GM19468 (cell line): ENCODE measurements around the gene HMCES.
A peak's percentile ranks its signal among the peaks of the same experiment; 100 is the strongest.

Source experiments
- ATAC-seq: cut with Tn5 transposase; IDR thresholded peaks from one replicate; pipeline ENCODE4 v1.9.1; 2021; ENCODE audit warnings: mild to moderate bottlenecking, moderate library complexity, moderate number of reproducible peaks; ENCODE audit not compliant: unreplicated experiment; ENCODE audit errors: extremely low read depth

Gene HMCES, protein sequence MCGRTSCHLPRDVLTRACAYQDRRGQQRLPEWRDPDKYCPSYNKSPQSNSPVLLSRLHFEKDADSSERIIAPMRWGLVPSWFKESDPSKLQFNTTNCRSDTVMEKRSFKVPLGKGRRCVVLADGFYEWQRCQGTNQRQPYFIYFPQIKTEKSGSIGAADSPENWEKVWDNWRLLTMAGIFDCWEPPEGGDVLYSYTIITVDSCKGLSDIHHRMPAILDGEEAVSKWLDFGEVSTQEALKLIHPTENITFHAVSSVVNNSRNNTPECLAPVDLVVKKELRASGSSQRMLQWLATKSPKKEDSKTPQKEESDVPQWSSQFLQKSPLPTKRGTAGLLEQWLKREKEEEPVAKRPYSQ

DNA sequence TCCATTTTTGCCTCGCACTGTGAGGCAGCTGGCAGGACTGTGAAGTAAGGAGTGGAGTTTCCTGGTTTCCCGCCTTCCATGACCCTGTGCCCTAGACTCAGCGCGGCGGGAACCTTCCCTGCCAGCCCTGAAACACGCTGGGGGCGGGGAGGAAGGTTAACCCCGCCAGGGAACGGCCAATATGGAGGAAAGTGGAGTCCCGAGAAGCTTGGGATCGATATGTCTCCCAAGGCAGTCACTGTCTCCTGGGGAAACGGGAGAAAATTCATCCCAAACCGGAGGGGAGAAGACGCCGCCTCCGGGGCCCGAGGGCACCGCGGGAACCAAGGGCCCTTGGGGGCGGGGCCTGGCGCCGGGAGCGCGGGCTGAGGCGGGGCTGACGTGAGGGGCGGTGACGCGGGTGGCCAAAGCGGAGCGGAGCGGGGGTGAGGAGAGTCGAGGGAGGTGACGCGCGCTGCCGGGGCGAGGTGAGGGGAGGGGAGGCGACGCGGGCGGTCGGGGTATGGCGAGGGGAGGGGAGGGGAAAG is at the start of gene HMCES:
TSS of gene HMCES (plus strand) at position 432 of the 527 bp plus-strand sequence. CDS start 863 bp downstream, outside the sequence.
- no peak for ATAC-seq

DNA sequence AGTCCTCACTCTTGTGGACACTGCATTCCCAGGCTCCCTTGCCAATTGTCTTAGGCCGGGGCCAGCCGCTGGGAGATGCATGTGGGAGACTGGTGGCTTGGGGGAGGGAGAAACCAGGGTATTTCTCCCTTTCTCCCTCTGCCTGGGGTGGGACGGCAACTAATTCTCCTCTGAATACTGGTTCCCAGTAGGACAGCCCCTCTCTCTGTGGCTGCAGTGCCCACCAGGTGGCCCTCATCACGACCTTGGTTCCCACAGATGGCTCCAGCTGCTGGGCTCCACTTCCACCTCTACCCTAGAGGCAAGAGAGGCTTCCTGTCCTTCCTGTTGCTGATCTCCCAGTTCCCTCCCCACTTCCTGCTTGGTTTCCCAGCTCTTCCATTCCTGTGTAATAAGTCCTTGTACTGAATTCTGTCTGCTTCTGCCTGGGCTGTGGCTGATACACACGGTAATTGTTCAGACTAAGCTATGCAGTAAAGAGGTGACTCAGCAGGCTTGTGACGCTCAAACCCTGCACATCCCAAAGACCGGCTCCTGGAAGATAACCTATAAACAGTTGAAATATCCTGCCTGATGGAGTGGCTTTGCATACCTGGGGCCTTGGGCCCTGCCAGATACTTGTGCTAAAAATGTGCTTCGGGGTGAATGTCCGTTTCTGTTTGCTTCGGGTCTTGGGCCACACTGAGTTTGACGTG is 49.6 kb upstream of the HMCES start:
- ATAC-seq: no peak

DNA sequence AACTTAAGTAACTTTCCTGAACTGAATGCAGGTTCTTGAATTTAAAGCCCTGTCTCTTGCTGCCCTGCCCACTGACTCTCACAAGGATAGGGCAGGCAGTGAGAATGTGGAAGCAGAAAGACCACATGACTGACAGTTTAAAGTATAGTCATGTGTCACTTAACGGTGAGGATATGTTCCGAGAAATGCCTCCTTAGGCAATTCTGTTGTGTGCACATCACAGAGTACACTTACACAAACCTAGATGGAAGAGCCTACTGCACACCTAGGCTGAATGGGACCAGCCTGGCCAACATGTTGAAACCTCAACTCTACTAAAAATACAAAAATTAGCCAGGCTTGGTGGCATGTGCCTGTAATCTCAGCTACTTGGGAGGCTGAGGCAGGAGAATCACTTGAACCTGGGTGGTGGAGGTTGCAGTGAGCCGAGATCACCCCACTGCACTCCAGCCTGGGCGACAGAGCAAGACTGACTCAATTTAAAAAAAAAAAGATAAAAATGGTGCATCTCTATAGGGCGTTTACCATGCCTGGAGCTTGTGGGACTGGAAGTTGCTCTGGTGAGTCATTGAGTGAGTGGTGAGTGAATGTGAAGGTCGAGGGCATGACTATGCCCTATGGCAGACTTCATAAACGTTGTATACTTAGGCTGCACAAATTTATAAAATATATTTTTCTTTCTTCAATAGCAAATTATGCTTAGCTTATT is 48.2 kb upstream of the HMCES start:
- ATAC-seq: no peak

DNA sequence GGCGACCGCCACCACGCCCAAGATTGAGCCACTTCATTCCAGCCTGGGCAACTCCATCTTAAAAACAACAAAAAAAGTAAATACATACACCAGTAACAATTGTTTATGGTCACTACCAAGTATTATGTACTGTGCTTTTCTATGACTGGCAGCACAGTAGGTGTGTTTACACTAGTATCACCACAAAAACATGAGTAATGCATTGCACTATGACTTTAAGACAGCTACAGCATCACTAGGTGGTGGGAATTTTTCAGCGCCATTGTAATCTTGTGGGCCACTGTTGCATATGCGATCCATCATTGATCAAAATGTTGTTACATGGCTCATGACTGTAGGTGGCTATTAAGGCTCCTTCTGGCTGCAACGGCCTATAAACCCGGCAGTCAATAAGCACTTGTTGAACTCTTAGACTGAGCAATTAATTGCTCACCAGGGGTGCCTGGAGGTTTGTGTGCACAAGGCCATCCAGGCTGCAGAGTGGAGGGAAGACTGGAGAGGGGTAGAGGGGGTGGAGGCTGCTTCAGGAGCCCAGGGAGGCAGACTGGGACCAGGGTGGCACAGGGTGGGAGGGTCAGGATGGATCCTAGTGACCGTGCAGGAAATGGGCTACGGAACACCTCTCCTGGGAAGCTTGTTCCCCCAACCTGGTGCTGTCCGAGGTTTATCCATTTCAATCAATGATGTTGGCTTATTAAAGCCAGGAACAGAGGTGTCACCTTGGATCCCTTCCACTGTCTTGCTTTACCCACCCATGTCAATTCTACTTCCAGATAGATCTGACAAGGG is 47.1 kb upstream of the HMCES start:
- ATAC-seq: no peak

DNA sequence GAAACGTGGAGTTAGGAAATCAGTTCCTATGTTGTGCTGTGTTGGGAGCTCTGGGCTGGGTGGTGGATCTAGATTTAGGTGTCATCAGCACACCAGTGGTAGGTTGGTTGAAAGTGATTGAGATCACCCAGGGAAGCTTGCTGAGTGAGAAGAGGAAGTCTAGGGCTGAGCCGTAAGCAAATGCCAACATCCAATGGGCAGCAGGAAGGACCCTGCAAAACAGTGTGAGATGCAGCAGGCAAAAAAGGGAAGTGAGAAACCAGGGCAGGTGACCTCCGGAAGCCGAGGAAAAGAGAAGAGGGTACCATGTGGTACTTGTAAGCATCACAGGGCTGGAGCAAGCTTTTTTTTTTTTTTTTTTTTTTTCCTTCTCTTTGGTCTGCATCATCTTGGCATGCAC is 45.1 kb upstream of the HMCES start:
- ATAC-seq: peak; percentile 92

DNA sequence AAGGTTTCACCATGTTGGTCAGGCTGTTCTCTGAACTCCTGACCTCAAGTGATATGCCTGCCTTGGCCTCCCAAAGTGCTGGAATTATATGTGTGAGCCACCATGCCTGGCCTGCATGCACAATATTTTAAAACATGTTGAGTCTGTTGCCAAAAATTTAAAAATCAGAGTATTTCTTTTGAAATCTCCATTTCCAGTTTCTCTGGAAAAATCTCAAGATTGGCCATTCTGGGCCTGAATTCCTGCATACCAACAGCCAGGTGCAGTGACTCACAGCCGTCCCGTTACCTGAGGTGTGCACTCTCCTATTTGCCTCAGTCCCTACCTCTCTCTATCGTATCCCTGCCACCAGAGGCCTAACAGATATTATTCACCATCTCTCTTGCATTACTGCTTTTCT is 44.2 kb upstream of the HMCES start:
- ATAC-seq: no peak

DNA sequence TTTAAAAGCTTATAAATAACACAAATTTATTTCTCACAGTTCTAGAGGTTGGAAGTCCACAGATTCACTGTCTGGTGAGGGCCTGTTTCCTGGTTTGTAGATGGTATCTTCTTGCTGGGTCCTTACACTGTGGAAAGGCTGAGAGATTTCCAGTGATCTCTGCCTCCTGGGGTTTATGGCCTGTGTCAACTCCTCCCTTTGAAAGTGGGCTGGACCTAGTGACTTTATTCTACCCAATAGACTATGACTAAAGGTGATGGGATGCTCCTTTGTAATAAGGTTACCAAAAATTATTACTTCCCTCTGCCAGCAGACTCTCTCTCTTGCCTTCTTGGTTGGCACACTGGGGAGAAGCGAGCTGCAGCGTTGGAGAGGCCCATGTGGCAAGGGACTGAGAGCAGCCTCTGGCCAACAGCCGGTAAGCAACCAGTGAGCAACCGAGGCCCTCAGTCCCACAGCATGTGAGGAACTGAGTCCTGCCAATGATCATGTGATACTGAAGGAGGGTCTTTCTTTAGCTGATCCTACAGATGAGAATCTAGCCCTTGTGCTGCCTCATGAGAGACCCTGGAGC is 43.2 kb upstream of the HMCES start:
- ATAC-seq: no peak

DNA sequence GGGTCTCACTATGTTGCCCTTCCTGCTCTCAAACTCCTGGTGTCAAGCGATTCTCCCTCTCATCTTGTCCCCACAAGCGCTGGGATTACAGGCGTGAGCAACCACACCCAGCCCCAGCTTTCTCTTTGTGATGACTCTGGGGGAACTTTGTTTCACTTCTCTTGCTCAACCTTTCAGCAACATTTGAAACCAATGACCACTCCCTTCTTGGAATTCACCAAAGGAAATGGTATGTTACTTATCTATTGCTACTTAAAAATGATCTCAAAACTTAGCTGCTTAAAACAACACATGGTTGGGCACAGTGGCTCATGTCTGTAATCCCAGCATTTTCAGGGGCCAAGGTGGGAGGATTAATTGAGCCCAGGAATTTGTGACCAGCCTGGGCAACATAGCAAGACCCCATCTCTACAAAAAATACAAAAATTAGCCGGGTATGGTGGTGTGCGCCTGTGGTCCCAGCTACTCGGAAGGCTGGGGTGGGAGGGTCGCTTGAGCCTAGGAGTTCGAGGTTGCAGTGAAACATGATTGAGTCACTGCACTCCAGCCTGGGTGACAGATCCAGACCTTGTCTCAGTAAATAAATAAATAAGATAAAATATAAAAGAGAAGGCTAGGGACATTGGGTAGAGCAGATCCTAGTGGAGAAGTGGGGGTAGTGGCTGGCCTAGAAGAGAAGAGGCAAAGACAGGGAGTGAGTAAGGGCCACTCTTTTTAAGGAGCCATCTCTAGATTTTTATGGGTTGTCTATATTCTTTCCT is 39.5 kb upstream of the HMCES start:
- ATAC-seq: no peak

DNA sequence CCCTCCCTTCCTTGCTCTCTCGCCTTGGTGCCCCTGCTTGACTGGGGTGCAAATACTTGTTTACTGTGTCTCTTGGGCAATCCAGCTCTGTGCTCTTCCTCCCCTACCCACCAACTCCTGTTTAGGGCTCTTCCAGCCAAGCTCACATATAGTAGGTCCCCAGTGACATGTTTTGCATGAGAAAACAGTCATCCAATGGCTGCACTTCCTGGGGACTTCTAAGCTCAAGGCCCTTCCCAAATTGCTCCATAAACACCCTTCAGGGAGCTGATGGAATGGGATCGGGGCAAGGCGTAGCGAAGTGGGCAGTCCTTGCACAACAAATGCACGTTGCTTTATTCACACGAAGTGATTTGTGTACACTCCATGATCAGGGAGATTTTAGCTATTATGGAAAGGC is 38.7 kb upstream of the HMCES start:
- ATAC-seq: no peak

DNA sequence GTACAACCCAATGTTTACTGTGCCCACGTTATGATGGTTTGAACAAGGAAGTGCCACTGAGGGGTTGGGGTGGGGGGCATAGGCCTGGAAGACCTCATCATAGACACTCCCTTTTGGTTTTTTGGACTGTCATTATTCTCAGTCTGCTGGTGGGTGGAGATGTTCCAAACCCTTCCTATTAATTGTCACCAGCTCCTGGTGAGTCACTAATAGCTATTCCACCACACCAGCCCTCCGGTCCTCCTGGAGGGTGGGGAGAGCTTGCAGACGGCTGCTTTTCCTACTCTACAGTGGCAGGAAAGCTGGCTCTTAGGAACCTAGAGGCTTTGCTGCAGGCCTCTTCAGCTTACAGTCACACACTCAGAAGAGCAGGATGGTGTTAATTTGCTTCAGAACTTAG is 38.2 kb upstream of the HMCES start:
- ATAC-seq: no peak

DNA sequence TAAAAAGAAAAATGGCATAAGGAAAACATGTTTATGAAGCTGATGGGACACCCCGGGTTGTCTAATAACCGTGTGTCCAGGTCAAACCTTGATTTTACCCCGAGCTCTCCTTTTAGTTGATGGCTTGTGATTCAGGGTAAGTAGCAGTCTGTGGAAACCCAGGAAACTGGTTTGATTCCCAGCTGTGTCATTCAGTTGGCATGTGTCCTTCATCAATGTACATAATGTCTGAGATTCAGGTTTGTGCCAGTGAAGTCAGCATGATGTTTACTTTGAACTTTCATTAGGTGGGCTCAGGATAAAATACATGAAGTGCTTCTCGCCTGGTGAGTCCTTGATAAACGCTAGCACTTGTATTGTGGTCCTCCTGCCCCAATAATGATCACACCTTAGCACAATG is 33.5 kb upstream of the HMCES start:
- no peak for ATAC-seq

DNA sequence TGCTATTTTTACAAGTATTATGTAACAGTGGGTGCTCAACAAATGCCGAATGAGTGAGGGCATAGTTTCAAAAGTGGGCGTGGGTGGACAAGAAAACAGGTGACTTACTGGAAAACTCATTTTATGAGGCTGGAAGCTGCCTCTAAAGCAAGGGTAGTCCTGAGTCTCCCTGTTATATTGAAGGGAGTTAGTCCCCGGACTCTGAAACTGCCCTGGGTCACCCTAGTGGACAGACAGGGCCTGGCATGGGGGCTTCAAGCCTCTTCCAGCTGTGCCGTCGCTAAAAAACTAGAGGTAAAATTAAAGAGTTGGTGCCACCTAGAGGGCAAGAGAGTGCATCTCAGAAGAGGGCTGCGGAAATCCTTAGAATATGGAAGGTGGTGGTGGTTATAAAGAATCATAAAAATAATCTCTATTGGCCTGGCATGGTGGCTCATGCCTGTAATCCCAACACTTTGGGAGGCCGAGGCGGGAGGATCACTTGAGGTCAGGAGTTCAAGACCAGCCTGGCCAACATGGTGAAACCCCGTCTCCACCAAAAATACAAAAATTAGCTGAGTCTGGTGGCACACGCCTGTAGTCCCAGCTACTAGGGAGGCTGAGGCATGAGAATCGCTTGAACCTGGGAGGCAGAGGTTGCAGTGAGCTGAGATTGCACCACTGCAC is 32.9 kb upstream of the HMCES start:
- peak; percentile 42 for ATAC-seq

DNA sequence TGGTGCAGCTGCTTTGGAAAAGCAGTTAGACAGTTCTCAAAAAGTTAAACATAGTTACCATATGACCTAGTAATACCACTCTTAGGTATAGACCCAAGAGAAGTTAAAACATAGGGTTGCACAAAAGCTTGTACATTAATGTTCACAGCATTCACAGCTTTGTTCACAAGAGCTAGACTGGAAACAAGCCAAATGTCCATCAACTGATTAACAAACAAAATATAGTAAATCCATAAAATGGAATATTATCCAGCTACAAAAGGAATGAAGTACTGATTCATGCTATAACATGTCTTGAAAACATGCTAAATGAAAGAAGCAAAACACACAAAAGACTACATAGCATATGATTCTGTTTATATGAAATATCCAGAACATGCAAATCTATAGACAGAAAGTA is 32.0 kb upstream of the HMCES start:
- ATAC-seq: no peak

DNA sequence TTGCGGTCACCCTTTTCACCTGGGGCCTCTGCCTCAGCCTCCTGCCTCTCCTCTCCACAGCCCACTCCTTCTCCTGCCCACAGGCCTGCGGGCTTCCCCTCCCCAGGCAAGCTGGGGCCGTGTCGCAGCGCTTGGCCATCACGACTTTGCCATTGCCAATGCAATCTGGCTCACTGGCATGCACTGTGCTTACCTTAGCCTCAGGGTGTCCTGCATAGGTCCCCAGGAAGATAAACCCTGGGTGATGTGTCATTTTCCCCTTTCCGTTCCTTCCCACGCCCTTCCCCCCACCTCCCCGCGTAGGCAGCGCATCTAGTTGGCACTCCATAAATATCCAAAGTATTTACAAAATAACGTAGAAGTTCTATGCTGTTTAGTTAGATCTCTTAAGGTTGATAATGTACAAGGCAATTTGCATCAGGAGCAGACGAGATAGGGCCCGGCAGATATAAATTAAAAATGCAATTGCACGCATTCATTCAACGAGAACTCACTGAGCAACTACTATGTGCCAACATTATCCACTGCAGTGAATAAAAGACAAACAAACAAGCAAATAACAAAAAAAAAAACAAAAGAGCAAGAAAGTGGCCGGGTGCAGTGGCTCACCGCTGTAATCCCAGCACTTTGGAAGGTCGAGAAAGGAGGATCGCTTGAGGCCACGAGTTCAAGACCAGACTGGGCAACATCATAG is 30.2 kb upstream of the HMCES start:
- ATAC-seq: no peak

DNA sequence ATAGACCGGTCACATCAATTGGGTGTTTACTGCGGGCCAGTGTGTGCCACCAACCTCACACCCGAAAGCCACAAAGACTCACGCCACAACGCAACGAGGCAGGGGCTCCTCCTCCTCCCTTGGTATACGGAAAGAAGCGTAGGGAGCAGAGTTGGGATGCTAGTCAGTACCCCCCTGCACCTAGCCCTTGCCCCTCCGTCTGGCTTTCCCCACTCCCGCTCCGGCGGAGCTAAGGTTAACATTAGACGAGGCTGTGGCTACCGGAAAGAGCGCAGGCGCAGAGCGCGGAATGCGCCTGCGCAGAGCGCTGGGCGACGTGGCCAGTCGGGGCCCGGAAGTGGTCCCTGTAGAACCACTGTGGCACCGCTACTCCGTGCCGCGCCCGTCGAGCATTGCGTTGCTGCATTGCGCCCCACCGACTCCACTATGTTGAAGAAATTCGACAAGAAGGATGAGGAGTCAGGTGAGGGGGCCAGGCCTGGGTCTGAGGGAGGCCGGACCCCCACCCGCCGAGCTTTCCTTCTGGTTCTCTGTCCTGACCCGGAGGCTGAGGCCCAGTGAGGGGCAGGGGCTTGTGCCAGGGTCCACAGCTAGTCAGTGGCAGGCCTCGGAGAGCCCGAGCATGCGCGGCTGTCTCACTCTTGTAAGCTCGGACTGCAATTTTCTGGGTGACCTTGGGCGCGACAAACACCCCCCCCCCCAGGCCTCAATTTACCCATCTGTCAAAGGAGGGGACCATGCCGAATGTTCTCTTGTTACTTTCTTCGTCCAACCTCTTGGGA is 29.2 kb upstream of the HMCES start, which contains the start of gene COPG1:
TSS of gene COPG1 (plus strand) at position 323 of the 782 bp plus-strand sequence. CDS start at position 427, 104 bp downstream.
- peak; percentile 29 for ATAC-seq

DNA sequence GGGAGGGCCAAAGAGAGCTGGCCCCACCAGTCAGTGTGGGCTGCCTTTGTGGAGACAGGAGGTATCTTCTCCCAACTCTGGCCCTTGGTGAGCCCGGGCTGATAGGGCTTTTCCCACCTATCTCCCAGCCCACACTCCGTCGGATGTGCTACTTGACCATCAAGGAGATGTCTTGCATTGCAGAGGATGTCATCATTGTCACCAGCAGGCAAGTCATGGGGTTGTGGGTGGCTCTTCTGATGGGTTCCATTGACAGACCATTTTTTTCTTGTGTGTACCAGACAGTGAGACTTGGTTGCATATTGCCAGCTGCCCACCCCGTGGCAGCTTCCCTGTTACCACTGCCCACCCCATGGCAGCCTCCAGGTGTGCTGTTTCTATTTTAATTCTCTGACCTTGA is 25.9 kb upstream of the HMCES start:
- no peak for ATAC-seq

DNA sequence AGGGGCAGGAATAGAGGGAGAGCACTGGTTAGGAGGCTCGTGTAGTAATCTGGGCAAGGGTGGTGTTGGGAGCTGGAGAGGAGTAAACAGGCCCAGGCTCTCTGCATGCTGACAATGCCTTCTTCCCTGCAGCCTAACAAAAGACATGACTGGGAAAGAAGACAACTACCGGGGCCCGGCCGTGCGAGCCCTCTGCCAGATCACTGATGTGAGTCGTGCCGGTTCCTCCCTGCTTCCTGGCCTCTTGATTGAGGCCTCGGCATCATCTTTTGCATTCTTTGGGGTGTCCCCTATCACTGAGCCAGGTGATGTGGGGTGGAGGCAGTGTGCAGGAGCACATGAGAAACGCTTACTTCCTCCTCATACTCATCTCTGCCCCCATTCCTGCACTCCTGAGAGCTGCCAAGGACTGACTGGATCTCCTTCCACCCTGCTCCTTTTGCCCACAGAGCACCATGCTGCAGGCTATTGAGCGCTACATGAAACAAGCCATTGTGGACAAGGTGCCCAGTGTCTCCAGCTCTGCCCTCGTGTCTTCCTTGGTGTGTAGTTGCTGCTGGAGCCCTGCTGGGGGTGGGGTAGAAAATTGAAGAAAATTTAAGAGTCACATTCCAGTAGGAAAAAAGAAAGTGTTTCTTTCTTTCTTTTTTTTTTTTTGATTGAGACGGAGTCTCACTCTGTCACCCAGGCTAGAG is 24.0 kb upstream of the HMCES start:
- no peak for ATAC-seq
